ENCODE measurements around the gene PIGQ. TPM values are rescaled to one million over a fixed set of nuclear protein-coding genes. Genes with fewer than 3 reads are reported as not detected.

PIGQ gene
- total RNA-seq, 4 donors from 2014 or later = 10.0 to 56.9 (median 30.7) TPM

GRCh38 chr16:553601-554296 is 16.0 kb upstream of the PIGQ start:
- Histone ChIP-seq H3K4me1 (no peaks in the 10 kb centered on the region), H3K9me3 (no peaks in the 10 kb centered on the region), H3K4me3 (no peak overlapping the region), H3K27ac (no peak overlapping the region), H3K27me3 (no peaks in the 10 kb centered on the region), H3K36me3 (no peaks in the 10 kb centered on the region)
- DNase-seq = no peak
- no peak for TF ChIP-seq POLR2A (IDR thresholded peaks at IDR 0.05)
- TF ChIP-seq CTCF (IDR thresholded peaks at IDR 0.05) = no peak
- intact Hi-C loops (cut with DNase I; ENCODE audit: low total_unique reads) = no loop called here

GRCh38 chr16:554297-554621 is 15.5 kb upstream of the PIGQ start:
- DNase-seq = no peak
- Histone ChIP-seq H3K27me3 (no peaks in the 10 kb centered on the region), H3K4me3 (no peak overlapping the region), H3K27ac (no peak overlapping the region), H3K4me1 (peaks cover 0 to under 1% of the 10 kb centered on the region in 2 donors), H3K9me3 (no peaks in the 10 kb centered on the region), H3K36me3 (no peaks in the 10 kb centered on the region)
- TF ChIP-seq POLR2A (IDR thresholded peaks at IDR 0.05) (no peak), CTCF (IDR thresholded peaks at IDR 0.05) (no peak)
- intact Hi-C loops (cut with DNase I; ENCODE audit: low total_unique reads) = no loop called here

- H3K4me1 ChIP-seq = peaks cover 0 to 6% of the 10 kb centered on the region in 2 donors
- H3K4me3 ChIP-seq = no peak overlapping the region
- no peak for TF ChIP-seq POLR2A (IDR thresholded peaks at IDR 0.05)
- no peak for TF ChIP-seq CTCF (IDR thresholded peaks at IDR 0.05)
- H3K27ac ChIP-seq = no peak overlapping the region
- H3K9me3 ChIP-seq = no peaks in the 10 kb centered on the region
- no peaks in the 10 kb centered on the region for H3K36me3 ChIP-seq
- H3K27me3 ChIP-seq = no peaks in the 10 kb centered on the region
- intact Hi-C loops (cut with DNase I; ENCODE audit: low total_unique reads) = no loop called here
- DNase-seq = no peak
Observed at GRCh38 chr16:554640-555365, 15.0 kb upstream of the PIGQ start.

- H3K9me3 ChIP-seq = no peaks in the 10 kb centered on the region
- peaks cover 0 to 1% of the 10 kb centered on the region in 2 donors for H3K27me3 ChIP-seq
- intact Hi-C loops (cut with DNase I; ENCODE audit: low total_unique reads) = no loop called here
- no peak for DNase-seq
- no peak overlapping the region for H3K4me3 ChIP-seq
- H3K27ac ChIP-seq = no peak overlapping the region
- H3K36me3 ChIP-seq = no peaks in the 10 kb centered on the region
- H3K4me1 ChIP-seq = peaks cover 0 to 12% of the 10 kb centered on the region in 2 donors
- TF ChIP-seq CTCF (IDR thresholded peaks at IDR 0.05) (no peak), POLR2A (IDR thresholded peaks at IDR 0.05) (no peak)
Observed at GRCh38 chr16:555528-556473, 14.0 kb upstream of the PIGQ start.
